ENCODE measurements around the gene ARCN1.

Gene ARCN1

DNA sequence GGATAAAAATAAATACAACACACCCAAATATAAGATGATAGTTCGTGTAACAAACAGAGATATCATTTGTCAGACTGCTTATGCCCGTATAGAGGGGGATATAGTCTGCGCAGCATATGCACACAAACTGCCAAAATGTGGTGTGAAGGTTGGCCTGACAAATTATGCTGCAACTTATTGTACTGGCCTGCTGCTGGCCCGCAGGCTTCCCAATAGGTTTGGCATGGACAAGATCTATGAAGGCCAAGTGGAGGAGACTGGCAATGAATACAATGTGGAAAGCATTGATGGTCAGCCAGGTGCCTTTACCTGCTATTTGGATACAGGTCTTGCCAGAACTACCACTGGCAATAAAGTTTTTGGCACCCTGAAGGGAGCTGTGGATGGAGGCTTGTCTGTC lies 11.4 kb upstream of the ARCN1 start:
- no peak for ATAC-seq
- no peak for TF ChIP-seq PPARA (CRISPR knock-in tag; IDR thresholded peaks at IDR 0.05; ENCODE audit: borderline replicate concordance)
- no peak for TF ChIP-seq ZFP30 (CRISPR knock-in tag; IDR thresholded peaks at IDR 0.05)
- no peak for TF ChIP-seq ZNF8 (CRISPR knock-in tag; IDR thresholded peaks at IDR 0.05)
- no peak for TF ChIP-seq ISL1 (CRISPR knock-in tag; IDR thresholded peaks at IDR 0.05)
- TF ChIP-seq, protein P1, sequence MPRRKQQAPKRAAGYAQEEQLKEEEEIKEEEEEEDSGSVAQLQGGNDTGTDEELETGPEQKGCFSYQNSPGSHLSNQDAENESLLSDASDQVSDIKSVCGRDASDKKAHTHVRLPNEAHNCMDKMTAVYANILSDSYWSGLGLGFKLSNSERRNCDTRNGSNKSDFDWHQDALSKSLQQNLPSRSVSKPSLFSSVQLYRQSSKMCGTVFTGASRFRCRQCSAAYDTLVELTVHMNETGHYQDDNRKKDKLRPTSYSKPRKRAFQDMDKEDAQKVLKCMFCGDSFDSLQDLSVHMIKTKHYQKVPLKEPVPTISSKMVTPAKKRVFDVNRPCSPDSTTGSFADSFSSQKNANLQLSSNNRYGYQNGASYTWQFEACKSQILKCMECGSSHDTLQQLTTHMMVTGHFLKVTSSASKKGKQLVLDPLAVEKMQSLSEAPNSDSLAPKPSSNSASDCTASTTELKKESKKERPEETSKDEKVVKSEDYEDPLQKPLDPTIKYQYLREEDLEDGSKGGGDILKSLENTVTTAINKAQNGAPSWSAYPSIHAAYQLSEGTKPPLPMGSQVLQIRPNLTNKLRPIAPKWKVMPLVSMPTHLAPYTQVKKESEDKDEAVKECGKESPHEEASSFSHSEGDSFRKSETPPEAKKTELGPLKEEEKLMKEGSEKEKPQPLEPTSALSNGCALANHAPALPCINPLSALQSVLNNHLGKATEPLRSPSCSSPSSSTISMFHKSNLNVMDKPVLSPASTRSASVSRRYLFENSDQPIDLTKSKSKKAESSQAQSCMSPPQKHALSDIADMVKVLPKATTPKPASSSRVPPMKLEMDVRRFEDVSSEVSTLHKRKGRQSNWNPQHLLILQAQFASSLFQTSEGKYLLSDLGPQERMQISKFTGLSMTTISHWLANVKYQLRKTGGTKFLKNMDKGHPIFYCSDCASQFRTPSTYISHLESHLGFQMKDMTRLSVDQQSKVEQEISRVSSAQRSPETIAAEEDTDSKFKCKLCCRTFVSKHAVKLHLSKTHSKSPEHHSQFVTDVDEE (CRISPR knock-in tag; IDR thresholded peaks at IDR 0.05): no peak

DNA sequence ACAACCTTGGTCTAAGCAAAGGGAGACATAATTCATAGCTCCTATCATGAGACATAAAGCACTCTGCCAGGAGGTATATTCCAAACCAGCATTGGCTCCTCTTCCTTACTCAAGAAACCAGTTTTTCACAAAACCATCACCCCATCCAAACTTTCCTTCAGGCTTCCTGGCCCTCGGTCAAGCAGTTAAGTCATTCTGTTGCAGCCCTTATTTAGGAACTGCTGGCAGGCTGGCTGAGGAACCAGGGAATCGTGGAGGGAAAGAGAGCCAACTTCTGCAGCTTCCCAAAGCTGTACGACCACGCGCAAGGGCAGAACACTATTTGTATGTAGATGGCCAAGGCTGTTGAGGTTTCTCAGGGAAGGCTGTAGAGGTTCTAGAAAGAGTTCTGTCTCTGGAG lies 7.2 kb upstream of the ARCN1 start:
- no peak for ATAC-seq
- TF ChIP-seq ZC3H10 (CRISPR knock-in tag; IDR thresholded peaks at IDR 0.05): no peak

DNA sequence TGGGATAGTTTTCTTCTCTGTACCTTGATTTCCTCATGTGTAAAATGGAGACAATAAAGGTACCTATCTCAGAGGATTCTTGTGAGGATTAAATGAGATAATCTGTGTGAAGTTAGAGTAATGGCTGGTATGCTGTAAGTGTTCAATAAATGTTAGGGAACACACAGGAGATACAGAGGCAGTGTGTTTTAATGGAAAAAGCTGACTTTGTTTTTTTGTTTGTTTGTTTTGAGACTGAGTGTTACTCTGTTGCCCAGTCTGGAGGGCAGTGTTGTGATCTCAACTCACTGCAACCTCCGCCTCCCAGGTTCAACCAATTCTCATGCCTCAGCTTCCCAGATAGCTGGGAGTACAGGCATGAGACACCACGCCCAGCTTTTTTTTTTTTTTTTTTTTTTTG lies 2.5 kb upstream of the ARCN1 start:
- TF ChIP-seq ARNTL (CRISPR knock-in tag; IDR thresholded peaks at IDR 0.05; ENCODE audit: borderline replicate concordance, low read depth) (no peak), ESRRG (CRISPR knock-in tag; IDR thresholded peaks at IDR 0.05) (no peak), GLIS3 (CRISPR knock-in tag; IDR thresholded peaks at IDR 0.05) (no peak), ISL1 (CRISPR knock-in tag; IDR thresholded peaks at IDR 0.05) (no peak), ZFP3 (CRISPR knock-in tag; IDR thresholded peaks at IDR 0.05) (no peak), PPARA (CRISPR knock-in tag; IDR thresholded peaks at IDR 0.05; ENCODE audit: borderline replicate concordance) (no peak)
- TF ChIP-seq, protein P2, sequence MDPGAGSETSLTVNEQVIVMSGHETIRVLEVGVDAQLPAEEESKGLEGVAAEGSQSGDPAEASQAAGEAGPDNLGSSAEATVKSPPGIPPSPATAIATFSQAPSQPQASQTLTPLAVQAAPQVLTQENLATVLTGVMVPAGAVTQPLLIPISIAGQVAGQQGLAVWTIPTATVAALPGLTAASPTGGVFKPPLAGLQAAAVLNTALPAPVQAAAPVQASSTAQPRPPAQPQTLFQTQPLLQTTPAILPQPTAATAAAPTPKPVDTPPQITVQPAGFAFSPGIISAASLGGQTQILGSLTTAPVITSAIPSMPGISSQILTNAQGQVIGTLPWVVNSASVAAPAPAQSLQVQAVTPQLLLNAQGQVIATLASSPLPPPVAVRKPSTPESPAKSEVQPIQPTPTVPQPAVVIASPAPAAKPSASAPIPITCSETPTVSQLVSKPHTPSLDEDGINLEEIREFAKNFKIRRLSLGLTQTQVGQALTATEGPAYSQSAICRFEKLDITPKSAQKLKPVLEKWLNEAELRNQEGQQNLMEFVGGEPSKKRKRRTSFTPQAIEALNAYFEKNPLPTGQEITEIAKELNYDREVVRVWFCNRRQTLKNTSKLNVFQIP (CRISPR knock-in tag; IDR thresholded peaks at IDR 0.05; ENCODE audit: borderline replicate concordance, low read depth): no peak
- no peak for ATAC-seq

DNA sequence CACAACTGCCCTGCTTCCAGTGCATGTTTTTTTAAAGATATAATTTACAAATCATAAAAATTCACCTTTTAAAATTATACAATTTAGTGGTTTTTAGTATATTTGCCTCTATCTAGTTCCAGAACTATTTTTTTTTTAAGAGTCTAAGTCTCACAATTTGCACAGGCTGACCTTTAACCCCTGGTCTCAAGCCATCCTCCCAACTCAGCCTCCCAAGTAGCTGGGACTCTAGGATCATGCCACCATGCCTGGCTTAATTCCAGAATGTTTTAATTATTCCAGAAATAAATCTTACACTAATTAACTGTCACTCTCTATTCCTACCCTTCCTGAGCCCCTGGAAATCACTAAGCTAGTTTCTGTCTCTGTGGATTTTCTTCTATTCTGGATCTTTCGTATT lies 1.4 kb upstream of the ARCN1 start:
- no peak for ATAC-seq
- no peak for TF ChIP-seq GLIS3 (CRISPR knock-in tag; IDR thresholded peaks at IDR 0.05)
- TF ChIP-seq ESRRG (CRISPR knock-in tag; IDR thresholded peaks at IDR 0.05): no peak
- TF ChIP-seq, protein P3, sequence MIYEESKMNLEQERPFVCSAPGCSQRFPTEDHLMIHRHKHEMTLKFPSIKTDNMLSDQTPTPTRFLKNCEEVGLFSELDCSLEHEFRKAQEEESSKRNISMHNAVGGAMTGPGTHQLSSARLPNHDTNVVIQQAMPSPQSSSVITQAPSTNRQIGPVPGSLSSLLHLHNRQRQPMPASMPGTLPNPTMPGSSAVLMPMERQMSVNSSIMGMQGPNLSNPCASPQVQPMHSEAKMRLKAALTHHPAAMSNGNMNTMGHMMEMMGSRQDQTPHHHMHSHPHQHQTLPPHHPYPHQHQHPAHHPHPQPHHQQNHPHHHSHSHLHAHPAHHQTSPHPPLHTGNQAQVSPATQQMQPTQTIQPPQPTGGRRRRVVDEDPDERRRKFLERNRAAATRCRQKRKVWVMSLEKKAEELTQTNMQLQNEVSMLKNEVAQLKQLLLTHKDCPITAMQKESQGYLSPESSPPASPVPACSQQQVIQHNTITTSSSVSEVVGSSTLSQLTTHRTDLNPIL (CRISPR knock-in tag; IDR thresholded peaks at IDR 0.05; ENCODE audit: low read depth): no peak
- no peak for TF ChIP-seq TOX (CRISPR knock-in tag; IDR thresholded peaks at IDR 0.05; ENCODE audit: borderline replicate concordance)
- TF ChIP-seq TCF4 (CRISPR knock-in tag; IDR thresholded peaks at IDR 0.05; ENCODE audit: borderline replicate concordance): no peak
- TF ChIP-seq RARB (CRISPR knock-in tag; IDR thresholded peaks at IDR 0.05): no peak
- no peak for TF ChIP-seq ZFP3 (CRISPR knock-in tag; IDR thresholded peaks at IDR 0.05)
- TF ChIP-seq, protein P4, sequence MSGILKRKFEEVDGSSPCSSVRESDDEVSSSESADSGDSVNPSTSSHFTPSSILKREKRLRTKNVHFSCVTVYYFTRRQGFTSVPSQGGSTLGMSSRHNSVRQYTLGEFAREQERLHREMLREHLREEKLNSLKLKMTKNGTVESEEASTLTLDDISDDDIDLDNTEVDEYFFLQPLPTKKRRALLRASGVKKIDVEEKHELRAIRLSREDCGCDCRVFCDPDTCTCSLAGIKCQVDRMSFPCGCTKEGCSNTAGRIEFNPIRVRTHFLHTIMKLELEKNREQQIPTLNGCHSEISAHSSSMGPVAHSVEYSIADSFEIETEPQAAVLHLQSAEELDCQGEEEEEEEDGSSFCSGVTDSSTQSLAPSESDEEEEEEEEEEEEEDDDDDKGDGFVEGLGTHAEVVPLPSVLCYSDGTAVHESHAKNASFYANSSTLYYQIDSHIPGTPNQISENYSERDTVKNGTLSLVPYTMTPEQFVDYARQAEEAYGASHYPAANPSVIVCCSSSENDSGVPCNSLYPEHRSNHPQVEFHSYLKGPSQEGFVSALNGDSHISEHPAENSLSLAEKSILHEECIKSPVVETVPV (CRISPR knock-in tag; IDR thresholded peaks at IDR 0.05): no peak
- no peak for TF ChIP-seq ZNF70 (CRISPR knock-in tag; IDR thresholded peaks at IDR 0.05)
- TF ChIP-seq, protein P2 (CRISPR knock-in tag; IDR thresholded peaks at IDR 0.05; ENCODE audit: borderline replicate concordance, low read depth): no peak
- TF ChIP-seq SNAI2 (CRISPR knock-in tag; IDR thresholded peaks at IDR 0.05): no peak
- TF ChIP-seq OSR1 (CRISPR knock-in tag; IDR thresholded peaks at IDR 0.05): no peak
- no peak for TF ChIP-seq ISL1 (CRISPR knock-in tag; IDR thresholded peaks at IDR 0.05)
- no peak for TF ChIP-seq ZNF565 (CRISPR knock-in tag; conservative IDR thresholded peaks at IDR 0.05; ENCODE audit: low read depth)
- no peak for TF ChIP-seq BACH2 (CRISPR knock-in tag; IDR thresholded peaks at IDR 0.05; ENCODE audit: borderline replicate concordance)
- TF ChIP-seq, protein P5, sequence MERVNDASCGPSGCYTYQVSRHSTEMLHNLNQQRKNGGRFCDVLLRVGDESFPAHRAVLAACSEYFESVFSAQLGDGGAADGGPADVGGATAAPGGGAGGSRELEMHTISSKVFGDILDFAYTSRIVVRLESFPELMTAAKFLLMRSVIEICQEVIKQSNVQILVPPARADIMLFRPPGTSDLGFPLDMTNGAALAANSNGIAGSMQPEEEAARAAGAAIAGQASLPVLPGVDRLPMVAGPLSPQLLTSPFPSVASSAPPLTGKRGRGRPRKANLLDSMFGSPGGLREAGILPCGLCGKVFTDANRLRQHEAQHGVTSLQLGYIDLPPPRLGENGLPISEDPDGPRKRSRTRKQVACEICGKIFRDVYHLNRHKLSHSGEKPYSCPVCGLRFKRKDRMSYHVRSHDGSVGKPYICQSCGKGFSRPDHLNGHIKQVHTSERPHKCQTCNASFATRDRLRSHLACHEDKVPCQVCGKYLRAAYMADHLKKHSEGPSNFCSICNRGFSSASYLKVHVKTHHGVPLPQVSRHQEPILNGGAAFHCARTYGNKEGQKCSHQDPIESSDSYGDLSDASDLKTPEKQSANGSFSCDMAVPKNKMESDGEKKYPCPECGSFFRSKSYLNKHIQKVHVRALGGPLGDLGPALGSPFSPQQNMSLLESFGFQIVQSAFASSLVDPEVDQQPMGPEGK (CRISPR knock-in tag; IDR thresholded peaks at IDR 0.05; ENCODE audit: borderline replicate concordance): no peak
